GM23338 (cell line): ENCODE measurements around the gene TPRG1.

ENCODE experiments used
- CREB1 ChIP-seq: fragments of 250-450 bp; sonication (Bioruptor Pico); IDR thresholded peaks from 2 replicates; pipeline ENCODE4 v1.5.0; 2020; ENCODE audit warnings: low read depth, mild to moderate bottlenecking, moderate library complexity
- CTCF ChIP-seq, 2 experiments: fragments of 200-600 bp in 1 of 2; sonication (generic) in 1 of 2; conservative IDR thresholded peaks; 2 replicates each; pipeline versions ENCODE4 v1.5.1 to v1.6.1; 2016 to 2017; ENCODE audit warnings: antibody characterized with exemption in 2 of 2, low read depth in 2 of 2, mild to moderate bottlenecking in 2 of 2, moderate library complexity in 1 of 2
- ETS1 ChIP-seq: IDR thresholded peaks from 2 replicates; pipeline ENCODE4 v1.6.1; 2016; ENCODE audit warnings: antibody characterized with exemption
- EZH2 ChIP-seq: fragments of 200-600 bp; sonication (generic); IDR thresholded peaks from one replicate; pipeline ENCODE4 v1.8.0; 2017; ENCODE audit warnings: antibody characterized with exemption, mild to moderate bottlenecking, low read depth; ENCODE audit not compliant: unreplicated experiment
- EZH2phosphoT487 ChIP-seq: fragments of 200-600 bp; sonication (generic); IDR thresholded peaks from one replicate; pipeline ENCODE4 v1.8.1; 2018; ENCODE audit warnings: antibody characterized with exemption; ENCODE audit not compliant: unreplicated experiment
- JUNB ChIP-seq: IDR thresholded peaks from one replicate; pipeline ENCODE4 v1.6.1; 2016; ENCODE audit warnings: antibody characterized with exemption; ENCODE audit not compliant: unreplicated experiment
- NANOG ChIP-seq: IDR thresholded peaks from 2 replicates; pipeline ENCODE4 v1.6.1; 2016; ENCODE audit warnings: antibody characterized with exemption, borderline replicate concordance
- POLR2AphosphoS5 ChIP-seq: IDR thresholded peaks from 2 replicates; pipeline ENCODE4 v1.6.1; 2016; ENCODE audit warnings: antibody characterized with exemption, low read depth
- REST ChIP-seq: IDR thresholded peaks from one replicate; pipeline ENCODE4 v1.6.1; 2018; ENCODE audit warnings: antibody characterized with exemption; ENCODE audit not compliant: unreplicated experiment
- STAT1 ChIP-seq: IDR thresholded peaks from one replicate; pipeline ENCODE4 v1.6.1; 2016; ENCODE audit warnings: antibody characterized with exemption; ENCODE audit not compliant: unreplicated experiment
- ZNF114 ChIP-seq: fragments of 250-450 bp; sonication (Bioruptor Pico); IDR thresholded peaks from 2 replicates; pipeline ENCODE4 v1.5.0; 2020; ENCODE audit warnings: mild to moderate bottlenecking, moderate library complexity
- ZNF331 ChIP-seq: fragments of 250-450 bp; sonication (Bioruptor Pico); IDR thresholded peaks from 2 replicates; pipeline ENCODE4 v1.5.0; 2020; ENCODE audit warnings: low read depth, mild to moderate bottlenecking, moderate library complexity
- ZNF462 ChIP-seq: fragments of 250-450 bp; sonication (Bioruptor Pico); IDR thresholded peaks from 2 replicates; pipeline ENCODE4 v1.5.0; 2020; ENCODE audit warnings: mild to moderate bottlenecking, moderate library complexity

- TF ChIP-seq CTCF (conservative IDR thresholded peaks at IDR 0.05; ENCODE audit: low read depth in 2 of 2) (no peak), EZH2phosphoT487 (no peak), EZH2 (no peak), ZNF331 (CRISPR knock-in tag) (no peak), POLR2AphosphoS5 (no peak), ZNF114 (CRISPR knock-in tag) (no peak), CREB1 (CRISPR knock-in tag) (no peak), NANOG (no peak), REST (no peak), ETS1 (no peak), JUNB (no peak), ZNF462 (no peak), STAT1 (no peak)
These were observed 57.5 kb downstream of the TPRG1 start for GRCh38 chr3:189229196-189229828.
